ENCODE measurements around the gene CTNNAL1.
"Not testable (repeated sequence)": the region's sequence is repeated elsewhere in the genome, so short reads cannot be mapped to it uniquely, and the experiment has no call there.

The CTNNAL1 gene

GRCh38 chr9:108921200-108921599 lies 92.1 kb downstream of the CTNNAL1 start:
- no peak for DNase-seq

- not testable (repeated sequence) for DNase-seq
Observed at GRCh38 chr9:108920401-108920800, 92.9 kb downstream of the CTNNAL1 start.

- no peak for DNase-seq
Observed at GRCh38 chr9:108919517-108919916, 93.8 kb downstream of the CTNNAL1 start.

DNA sequence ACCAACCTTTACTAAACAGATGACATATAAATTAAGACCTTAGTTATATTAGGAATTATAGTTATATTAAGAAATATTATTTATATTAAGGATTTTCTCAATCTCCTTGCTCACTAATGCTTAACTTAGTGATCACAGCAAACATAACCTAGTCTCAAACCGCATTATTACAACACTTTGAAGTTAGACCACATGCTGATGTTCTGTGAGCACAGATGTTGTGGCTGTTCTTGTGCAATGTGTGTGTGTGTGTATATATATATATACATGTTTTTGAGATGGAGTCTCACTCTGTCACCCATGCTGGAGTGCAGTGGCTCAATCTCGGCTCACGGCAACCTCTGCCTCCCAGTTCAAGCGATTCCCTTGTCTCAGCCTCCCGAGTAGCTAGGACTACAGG lies 99.9 kb downstream of the CTNNAL1 start:
- DNase-seq: no peak

GRCh38 chr9:108911820-108912219 lies 101.5 kb downstream of the CTNNAL1 start:
- no peak for DNase-seq

GRCh38 chr9:108910914-108911313 lies 102.4 kb downstream of the CTNNAL1 start:
- no peak for DNase-seq

- DNase-seq: no peak
Observed at GRCh38 chr9:108910402-108910801, 102.9 kb downstream of the CTNNAL1 start.

GRCh38 chr9:108905494-108905893 lies 107.8 kb downstream of the CTNNAL1 start:
- DNase-seq: no peak

- DNase-seq: no peak
Observed at GRCh38 chr9:108904161-108904560, 109.1 kb downstream of the CTNNAL1 start.

DNA sequence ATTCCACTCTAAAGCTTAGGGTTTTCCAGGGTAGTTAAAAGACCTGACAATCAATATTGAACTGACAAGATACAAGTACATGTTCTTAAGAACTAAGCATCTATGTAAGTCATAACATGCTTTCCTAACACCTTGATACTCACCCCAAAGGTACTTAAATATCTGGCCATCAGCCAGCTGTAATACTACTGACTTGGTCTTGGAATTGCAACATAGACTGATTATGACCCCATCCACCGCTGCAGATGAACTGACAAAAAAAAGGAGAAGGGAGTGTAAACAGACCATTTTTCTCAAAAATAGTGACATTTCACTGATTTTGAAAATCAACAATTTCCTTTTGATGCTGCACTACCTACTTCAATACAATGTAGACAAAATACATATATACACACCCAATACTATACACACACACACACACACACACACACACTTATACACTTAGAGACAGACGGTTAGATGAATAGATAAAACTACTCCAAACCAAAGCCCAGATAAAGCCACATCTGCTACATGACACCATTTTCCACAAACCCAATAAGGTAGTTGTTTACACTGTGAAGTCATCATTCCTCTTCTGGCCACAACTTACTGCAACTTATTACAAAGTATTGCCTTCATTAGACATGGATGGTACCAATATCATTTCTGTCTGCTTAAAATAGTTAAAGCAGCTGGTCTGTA lies 109.7 kb downstream of the CTNNAL1 start:
- DNase-seq: no peak

DNA sequence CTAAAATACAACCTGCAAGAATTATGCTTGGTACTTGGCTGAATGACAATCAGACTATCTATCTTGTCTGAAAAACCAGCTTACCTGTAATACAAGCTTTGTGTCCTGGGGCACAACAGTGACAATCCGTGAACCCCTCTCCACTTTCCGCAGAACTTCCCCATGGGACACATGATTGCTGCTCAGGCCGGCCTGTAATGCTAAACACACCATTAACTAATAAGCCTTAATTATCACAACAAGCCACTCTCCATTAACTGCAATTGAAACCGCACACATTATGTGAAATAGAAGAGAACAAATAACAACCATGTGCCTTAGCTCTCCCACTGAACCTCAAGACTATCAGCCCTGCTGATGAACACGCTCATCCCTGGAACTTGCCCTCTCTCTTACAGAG lies 113.1 kb downstream of the CTNNAL1 start:
- DNase-seq: no peak

GRCh38 chr9:108899023-108899695 lies 114.1 kb downstream of the CTNNAL1 start:
- not testable (repeated sequence) for DNase-seq

DNA sequence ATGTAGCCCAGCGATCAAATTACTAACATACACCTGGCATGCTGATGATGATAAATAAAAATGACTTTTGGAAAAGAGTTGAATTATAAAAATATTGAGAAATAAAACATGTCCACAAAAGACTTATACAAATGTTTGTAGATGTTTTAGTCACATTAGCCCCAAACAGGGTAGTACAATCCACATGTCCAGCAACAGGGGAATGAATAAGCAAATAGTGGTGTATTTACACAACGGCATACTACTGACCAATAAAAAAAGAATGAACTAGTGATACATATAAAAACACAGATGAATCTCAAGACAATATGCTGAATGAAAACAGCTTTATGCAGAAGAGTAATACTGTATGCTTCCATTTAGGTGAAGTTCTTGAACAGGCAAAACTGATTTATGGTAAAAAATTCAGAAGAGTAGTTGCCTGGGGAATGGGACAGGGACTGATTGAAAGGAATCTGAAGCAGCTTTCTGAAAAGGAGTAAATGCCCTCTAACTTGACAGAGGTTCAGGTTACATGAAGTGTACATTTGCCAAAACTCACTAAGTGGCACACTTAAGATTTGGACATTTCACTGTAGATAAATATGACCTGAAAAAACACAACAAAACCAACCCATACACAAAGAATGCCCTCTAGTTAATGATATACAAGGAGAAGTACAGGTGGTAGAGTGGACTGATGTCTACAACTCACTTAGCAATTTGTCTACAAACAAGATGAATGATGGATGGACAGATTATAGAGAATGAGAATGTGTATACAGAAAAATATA lies 115.8 kb downstream of the CTNNAL1 start:
- no peak for DNase-seq

- no peak for DNase-seq
Observed at GRCh38 chr9:108894225-108894997, 118.9 kb downstream of the CTNNAL1 start.
